Mammary epithelial cell (primary cell): ENCODE measurements around the gene STAB2.

Experiments
- EZH2 ChIP-seq: IDR thresholded peaks from 2 replicates; pipeline ENCODE4 v1.6.1; 2012; ENCODE audit warnings: low read length, inconsistent platforms, borderline replicate concordance
- TF ChIP-seq, protein P1 (sequence below), 2 donors: IDR thresholded peaks in 1 of 2; conservative IDR thresholded peaks in 1 of 2; 2 replicates each; pipeline ENCODE4 v1.5.1; 2011 to 2012; ENCODE audit warnings: inconsistent platforms in 2 of 2, low read length in 2 of 2, mild to moderate bottlenecking in 2 of 2, control low read depth in 1 of 2, low read depth in 1 of 2; ENCODE audit not compliant: insufficient read depth in 1 of 2; ENCODE audit errors: extremely low read depth in 1 of 2

GRCh38 chr12:103808239-103808880, 221.3 kb downstream of the STAB2 start:
- TF ChIP-seq, protein P1, sequence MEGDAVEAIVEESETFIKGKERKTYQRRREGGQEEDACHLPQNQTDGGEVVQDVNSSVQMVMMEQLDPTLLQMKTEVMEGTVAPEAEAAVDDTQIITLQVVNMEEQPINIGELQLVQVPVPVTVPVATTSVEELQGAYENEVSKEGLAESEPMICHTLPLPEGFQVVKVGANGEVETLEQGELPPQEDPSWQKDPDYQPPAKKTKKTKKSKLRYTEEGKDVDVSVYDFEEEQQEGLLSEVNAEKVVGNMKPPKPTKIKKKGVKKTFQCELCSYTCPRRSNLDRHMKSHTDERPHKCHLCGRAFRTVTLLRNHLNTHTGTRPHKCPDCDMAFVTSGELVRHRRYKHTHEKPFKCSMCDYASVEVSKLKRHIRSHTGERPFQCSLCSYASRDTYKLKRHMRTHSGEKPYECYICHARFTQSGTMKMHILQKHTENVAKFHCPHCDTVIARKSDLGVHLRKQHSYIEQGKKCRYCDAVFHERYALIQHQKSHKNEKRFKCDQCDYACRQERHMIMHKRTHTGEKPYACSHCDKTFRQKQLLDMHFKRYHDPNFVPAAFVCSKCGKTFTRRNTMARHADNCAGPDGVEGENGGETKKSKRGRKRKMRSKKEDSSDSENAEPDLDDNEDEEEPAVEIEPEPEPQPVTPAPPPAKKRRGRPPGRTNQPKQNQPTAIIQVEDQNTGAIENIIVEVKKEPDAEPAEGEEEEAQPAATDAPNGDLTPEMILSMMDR (conservative IDR thresholded peaks at IDR 0.05 in 1 of 2, IDR thresholded peaks at IDR 0.05 in 1 of 2; ENCODE audit: extremely low read depth in 1 of 2, insufficient read depth in 1 of 2, low read depth in 1 of 2, low read length in 2 of 2), result no peak
- TF ChIP-seq EZH2, result no peak
